ENCODE results near the gene SIPA1L3.
"Not testable (repeated sequence)": the region's sequence is repeated elsewhere in the genome, so short reads cannot be mapped to it uniquely, and the experiment has no call there.

The SIPA1L3 gene

GRCh38 chr19:38223119-38223523, 316.1 kb downstream of the SIPA1L3 start:
- DNase-seq = no peak

DNA sequence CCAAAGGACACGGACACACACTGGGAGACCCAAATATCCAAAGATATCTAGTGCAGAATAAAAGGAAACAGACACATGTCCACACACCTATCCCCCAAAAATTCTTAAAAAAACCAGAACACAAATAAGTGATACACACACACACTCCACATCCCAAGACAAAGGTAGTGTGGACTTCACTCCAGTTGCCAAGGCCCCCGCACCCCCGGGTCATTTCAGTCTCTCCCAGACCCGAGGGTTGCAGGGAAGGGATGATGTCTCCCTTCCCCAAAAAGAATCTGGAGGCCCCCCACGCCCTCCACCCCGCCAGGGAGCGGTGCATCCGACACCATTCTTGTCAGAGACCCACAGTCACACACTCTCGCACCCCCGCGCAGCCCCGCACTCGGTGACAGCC, 316.6 kb downstream of the SIPA1L3 start:
- no peak for DNase-seq

- DNase-seq = peak; percentile 41
These were observed 317.2 kb downstream of the SIPA1L3 start, which contains the start of gene DPF1 for GRCh38 chr19:38224014-38224862. Gene DPF1 (minus strand): TSS chr19:38224222. CDS start chr19:38224142, 80 bp downstream.

DNA sequence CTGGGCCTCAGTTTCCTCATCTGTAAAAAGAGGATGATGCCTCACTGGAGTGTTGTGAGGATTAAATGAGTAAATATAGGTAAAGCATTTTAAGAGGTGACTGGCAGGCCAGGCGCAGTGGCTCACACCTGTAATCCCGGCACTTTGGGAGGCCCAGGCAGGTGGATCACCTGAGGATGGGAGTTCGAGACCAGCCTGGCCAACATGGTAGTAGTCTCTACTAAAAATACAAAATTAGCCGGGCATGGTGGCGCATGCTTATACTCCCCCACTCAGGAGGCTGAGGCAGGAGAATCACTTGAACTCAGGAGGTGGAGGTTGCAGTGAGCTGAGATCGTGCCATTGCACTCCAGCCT, 317.8 kb downstream of the SIPA1L3 start:
- not testable (repeated sequence) for DNase-seq

DNA sequence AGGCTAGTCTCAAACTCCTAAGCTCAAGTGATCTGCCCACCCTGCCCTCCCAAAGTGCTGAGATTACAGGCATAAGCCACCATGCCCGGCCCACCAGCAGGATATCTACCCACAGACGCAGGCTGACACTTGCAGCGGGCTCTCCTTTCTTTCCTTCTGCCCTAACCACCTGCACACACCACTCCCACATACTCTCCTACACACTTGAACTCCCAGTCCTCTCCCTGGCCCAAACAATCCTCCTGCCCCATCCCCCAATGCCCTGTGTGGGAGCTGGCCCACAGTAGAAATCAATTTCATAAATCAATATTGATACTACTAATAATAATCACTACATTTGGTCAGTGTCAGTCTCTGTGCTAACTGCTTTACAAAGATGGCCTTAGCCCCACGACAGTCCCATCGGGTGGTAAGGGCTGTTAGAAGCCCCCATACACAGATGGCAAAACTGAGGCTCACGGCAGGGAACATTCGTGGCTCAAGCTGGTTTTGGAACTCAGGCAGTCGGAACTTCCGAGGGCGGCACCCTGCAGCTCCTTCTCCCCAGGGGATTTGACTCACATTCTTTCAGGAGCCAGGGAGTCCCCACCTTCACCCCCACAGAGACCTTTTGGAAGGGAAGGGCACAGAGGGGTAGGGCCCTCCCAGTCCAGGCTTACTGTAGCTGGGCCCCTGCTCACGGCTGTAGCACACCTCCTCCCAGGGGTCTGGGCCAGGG, 320.4 kb downstream of the SIPA1L3 start:
- no peak for DNase-seq

DNA sequence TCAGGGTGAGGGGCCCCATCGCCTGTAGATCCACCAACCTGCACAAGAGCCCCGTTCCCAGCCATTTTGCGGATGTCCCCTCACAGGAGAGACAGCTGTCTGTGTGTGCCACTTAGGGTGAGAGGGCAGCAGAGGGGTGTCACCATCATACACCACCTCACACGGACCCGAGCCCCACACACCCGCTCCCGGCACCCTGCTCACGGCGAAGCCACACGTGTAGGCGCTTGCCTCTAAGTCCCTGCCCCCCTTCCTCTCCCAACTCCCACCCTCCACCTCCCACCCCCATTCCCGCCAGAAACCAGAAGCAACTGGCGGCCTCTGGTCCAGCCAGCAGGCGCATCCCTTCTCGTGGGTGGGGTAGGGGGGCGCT, 321.0 kb downstream of the SIPA1L3 start:
- no peak for DNase-seq

DNA sequence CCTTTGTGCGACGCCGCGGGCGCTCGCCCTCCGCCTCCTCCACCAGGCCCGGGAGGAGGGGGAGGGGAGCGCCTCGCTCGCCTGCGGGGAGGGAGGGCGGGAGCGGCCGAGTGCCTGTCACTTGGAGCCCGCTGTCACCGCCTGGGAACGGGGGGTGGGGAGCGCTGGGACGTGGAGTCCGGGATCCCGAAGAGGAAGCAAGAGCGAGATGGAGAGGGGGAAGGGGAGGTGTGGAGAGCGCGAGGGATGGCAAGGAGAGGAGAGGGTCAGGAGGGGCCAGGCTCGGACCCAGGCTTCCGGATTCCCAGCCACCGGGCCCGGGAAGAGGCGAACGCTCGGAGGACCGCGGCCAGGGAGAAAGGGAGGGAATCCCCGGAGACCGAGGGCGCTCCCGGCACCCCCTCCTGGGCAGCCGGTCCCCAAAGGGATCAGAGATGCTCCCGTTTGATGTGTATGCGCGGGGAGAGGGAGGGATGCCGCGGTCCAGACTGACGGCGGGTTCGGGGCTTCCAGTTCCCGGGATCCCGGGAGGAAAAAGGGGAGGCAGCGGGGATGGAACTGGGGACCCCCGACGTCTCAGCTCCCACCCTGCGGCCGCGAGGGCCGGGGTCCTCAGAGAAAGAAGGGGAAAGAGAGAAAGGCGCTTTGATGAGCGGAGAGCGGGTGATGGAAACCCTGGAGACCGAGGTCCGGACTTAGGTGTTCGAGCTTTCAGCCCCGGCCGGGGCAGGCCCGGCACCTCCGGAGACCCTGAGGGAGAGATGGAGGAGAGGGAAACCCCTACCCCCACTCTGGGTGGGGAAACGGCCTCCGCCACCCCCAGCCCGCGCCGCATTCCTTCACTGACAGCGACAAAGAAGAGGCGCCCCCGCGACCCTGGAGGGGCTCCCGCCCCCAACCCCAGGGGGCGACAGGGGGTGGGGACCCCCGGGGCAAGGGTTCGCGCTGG, 321.8 kb downstream of the SIPA1L3 start:
- DNase-seq = no peak

- peak; percentile 45 for DNase-seq
These were observed 322.6 kb downstream of the SIPA1L3 start for GRCh38 chr19:38229585-38230073.

DNA sequence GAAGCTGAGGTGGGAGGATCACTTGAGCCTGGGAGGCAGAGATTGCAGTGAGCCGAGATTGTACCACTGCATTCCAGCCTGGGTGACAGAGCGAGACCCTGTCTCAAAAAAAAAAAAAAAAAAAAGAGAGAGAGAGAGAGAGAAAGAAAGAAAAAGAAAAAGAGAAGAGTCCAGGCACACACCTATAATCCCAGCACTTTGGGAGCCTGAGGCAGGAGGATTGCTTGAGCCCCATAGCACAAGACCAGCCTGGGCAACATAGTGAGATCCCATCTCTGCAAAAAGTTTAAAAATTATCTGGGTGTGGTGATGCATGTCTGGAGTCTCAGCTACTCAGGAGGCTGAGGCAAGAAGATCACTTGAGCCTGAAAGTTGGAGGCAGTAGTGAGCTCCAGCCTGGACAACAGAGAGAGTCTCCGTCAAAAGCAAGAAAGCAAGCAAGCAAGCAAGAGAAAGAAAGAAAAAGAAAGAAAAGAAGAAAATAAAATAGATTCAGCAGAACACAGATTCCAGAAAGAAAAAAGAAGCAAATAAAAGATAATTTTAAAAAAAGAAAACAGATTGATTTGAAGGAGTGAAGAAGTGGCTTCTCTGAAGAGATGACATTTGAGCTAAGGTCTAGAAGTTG, 323.6 kb downstream of the SIPA1L3 start:
- DNase-seq = not testable (repeated sequence)

DNA sequence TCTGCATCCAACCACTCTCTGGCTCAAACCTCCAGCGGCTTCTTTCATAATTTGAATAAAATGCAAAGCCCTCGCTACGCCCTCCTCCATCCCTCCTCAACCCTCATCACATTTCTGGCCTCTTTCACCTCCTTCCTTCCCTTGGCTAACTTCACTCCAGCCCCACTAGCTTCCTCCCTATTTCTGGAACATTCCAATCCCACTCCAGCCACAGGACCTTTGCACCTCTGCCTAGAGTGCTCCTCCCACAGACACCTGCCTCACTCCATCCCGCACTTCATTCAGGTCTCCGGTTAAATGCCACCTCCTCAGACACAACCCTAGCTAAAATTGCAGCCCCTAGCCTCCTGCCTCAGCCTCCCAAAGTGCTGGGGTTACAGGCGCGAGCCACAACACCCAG, 324.9 kb downstream of the SIPA1L3 start:
- DNase-seq = no peak

GRCh38 chr19:38233740-38234251, 326.8 kb downstream of the SIPA1L3 start:
- DNase-seq = peak; percentile 84

GRCh38 chr19:38234615-38235014, 327.6 kb downstream of the SIPA1L3 start:
- DNase-seq = no peak

DNA sequence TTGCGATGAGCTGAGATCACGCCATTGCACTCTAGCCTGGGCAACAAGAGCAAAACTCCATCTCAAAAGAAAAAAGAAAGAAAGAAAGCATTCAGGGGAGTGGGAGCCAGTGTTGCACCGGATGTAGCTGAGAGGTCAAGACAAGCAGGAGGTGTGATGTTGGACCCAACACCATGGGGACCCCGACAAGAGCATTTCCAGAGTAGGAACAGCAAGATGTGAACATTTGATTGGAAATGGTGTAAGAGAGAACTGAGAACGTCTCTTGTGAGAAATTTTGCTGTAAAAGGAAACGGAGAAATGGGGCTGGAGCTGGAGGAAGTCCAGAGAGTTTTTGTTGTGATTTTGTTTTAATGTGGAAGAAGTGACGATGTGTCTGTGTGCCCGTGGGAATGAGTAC, 332.8 kb downstream of the SIPA1L3 start:
- DNase-seq = no peak

- DNase-seq = no peak
These were observed 336.3 kb downstream of the SIPA1L3 start for GRCh38 chr19:38243279-38243673.

DNA sequence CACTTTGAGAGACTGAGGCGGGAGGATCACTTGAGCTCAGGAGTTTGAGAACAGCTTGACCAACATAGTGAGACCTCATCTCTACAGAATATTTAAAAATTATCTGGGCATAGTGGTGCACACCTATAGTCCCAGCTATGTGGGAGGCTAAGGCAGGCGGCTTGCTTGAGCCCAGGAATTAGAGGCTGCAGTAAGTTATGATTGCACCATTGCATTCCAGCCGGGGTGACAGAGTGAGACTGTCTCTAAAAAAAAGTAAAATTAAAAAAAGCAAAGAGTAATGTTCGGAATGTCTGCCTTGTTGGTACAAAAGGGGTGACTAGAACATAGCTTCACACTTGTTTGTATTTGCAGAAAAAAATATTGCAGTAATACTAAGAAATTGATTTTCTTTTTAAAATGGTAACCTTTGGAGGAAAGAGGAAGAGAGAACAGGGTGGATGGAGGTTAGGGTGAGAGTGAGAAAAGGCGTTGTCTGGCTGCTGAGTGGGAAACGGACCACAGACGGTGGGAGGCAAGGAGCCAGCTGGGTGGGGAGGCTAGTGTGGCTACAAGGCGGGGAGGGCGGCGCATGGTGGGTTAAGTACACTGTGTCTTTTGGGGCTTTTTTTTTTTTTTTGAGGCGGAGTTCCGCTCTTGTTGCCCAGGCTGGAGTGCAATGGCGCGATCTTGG, 339.0 kb downstream of the SIPA1L3 start:
- peak; percentile 95 for DNase-seq

- DNase-seq = peak; percentile 49
These were observed 340.1 kb downstream of the SIPA1L3 start for GRCh38 chr19:38247126-38247525.

DNA sequence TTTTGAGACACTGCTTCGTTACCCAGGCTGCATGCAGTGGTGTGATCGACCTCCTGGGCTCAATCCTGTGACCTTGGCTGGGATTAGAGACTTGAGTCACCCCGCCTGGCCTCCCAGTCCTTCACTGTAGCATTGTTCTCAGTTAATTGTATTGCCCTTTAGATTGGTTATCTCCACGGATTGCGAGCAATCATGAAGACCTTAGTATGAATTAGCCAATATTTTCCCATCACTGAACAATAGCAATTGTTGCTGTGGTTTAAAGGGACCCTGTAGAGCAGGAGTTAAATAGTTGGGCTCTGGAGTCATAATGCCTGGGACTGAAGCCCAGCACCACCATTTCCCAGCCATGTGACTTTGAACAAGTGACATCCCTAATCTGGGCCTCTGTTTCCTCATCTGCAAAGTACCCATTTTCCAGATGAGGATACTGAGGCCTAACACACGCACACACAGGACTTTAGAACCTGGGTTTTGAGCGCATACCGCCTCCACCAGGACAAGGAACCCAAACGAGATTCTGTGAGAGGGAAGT, 340.8 kb downstream of the SIPA1L3 start:
- no peak for DNase-seq

GRCh38 chr19:38248421-38248820, 341.4 kb downstream of the SIPA1L3 start:
- DNase-seq = no peak

DNA sequence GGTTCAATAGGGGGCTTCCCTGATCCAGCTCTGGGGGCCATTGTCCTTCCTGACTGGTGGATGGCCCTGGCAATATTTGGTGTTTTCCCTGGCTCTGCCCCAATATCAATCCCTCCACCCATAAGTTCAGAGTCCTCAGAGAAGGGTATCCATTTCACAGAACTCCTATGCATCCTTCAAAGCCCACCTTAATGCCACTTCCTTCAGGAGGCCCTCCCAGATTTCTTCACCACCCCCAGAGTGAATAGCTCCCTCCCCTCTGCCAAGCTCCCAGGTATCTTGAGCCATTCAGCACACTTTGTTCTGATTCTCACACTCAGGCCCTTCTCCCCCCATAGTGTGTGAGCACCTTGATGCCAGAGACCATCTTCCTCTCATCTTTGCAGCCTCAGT, 343.4 kb downstream of the SIPA1L3 start:
- no peak for DNase-seq

GRCh38 chr19:38250821-38251563, 344.0 kb downstream of the SIPA1L3 start:
- no peak for DNase-seq
